CD4-positive, alpha-beta memory T cell (primary cell): Measurements from ENCODE around the gene TEX28. TPM values are rescaled to one million over a fixed set of nuclear protein-coding genes. Genes with fewer than 3 reads are reported as not detected.

Source experiments
- polyA plus RNA-seq, 2 donors: library from polyadenylated mRNA; unstranded; fragments of 300-500 nt; fragmentation: Illumina TruSeq; gene quantifications; one replicate each; pipeline ENCODE4 v1.2.3, GENCODE V29; 2021
- total RNA-seq, 2 experiments: library from RNA; stranded (reverse); gene quantifications; one replicate each; pipeline ENCODE4 v1.2.3, GENCODE V29; 2021

The TEX28 gene
- total and polyA plus RNA-seq, 4 experiments from 2014 or later, result not detected

Other genes with a start within 250 kb of the TEX28 start
- gene MECP2, start 197.4 kb downstream of the TEX28 start, total RNA-seq, result 100 to 1,000 TPM; 103 to 108 TPM
- 10 to 100 TPM in 1 of 2 donors, 1 to 10 TPM in 1; 9.5 to 26.5 TPM for gene MECP2, start 197.4 kb downstream of the TEX28 start, polyA plus RNA-seq
- gene OPN1LW, start 150.9 kb downstream of the TEX28 start, total RNA-seq, result not detected
- not detected for gene OPN1LW, start 150.9 kb downstream of the TEX28 start, polyA plus RNA-seq
- not detected for gene OPN1MW, start 112.5 kb downstream of the TEX28 start, total RNA-seq
- gene OPN1MW, start 112.5 kb downstream of the TEX28 start, polyA plus RNA-seq, result not detected
- not detected for gene OPN1MW2, start 75.4 kb downstream of the TEX28 start, total RNA-seq
- not detected for gene OPN1MW2, start 75.4 kb downstream of the TEX28 start, polyA plus RNA-seq
- not detected for gene OPN1MW3, start 37.5 kb downstream of the TEX28 start, total RNA-seq
- not detected for gene OPN1MW3, start 37.5 kb downstream of the TEX28 start, polyA plus RNA-seq
- gene TKTL1, start 671 bp upstream of the TEX28 start, total RNA-seq, result 1 to 10 TPM in 1 of 2 experiments, under 1 TPM in 1; 0.32 to 1.9 TPM
- 10 to 100 TPM; 19.3 to 44.1 TPM for gene TKTL1, start 671 bp upstream of the TEX28 start, polyA plus RNA-seq
- 100 to 1,000 TPM; 839 to 871 TPM for gene FLNA, start 79.5 kb upstream of the TEX28 start, total RNA-seq
- gene FLNA, start 79.5 kb upstream of the TEX28 start, polyA plus RNA-seq, result 100 to 1,000 TPM in 1 of 2 donors, 10 to 100 TPM in 1; 87.4 to 683 TPM
- 10 to 100 TPM; 84.3 to 88.7 TPM for gene EMD, start 84.2 kb upstream of the TEX28 start, total RNA-seq
- 10 to 100 TPM; 30.3 to 38.2 TPM for gene EMD, start 84.2 kb upstream of the TEX28 start, polyA plus RNA-seq
- gene RPL10, start 103.3 kb upstream of the TEX28 start, total RNA-seq, result 1,000 to 10,000 TPM; 5,157 to 5,386 TPM
- gene RPL10, start 103.3 kb upstream of the TEX28 start, polyA plus RNA-seq, result 1,000 to 10,000 TPM; 4,018 to 5,740 TPM
- 10 to 100 TPM; 25.3 to 26.3 TPM for gene DNASE1L1, start 114.1 kb upstream of the TEX28 start, total RNA-seq
- gene DNASE1L1, start 114.1 kb upstream of the TEX28 start, polyA plus RNA-seq, result 10 to 100 TPM; 14.0 to 16.2 TPM
- gene TAFAZZIN, start 116.4 kb upstream of the TEX28 start, total RNA-seq, result 100 to 1,000 TPM; 139 to 141 TPM
- gene TAFAZZIN, start 116.4 kb upstream of the TEX28 start, polyA plus RNA-seq, result 10 to 100 TPM; 47.3 to 48.2 TPM
- 10 to 100 TPM; 60.4 to 62.6 TPM for gene ATP6AP1, start 133.6 kb upstream of the TEX28 start, total RNA-seq
- 100 to 1,000 TPM; 114 to 149 TPM for gene ATP6AP1, start 133.6 kb upstream of the TEX28 start, polyA plus RNA-seq
- 100 to 1,000 TPM; 212 to 220 TPM for gene GDI1, start 142.0 kb upstream of the TEX28 start, total RNA-seq
- gene GDI1, start 142.0 kb upstream of the TEX28 start, polyA plus RNA-seq, result 10 to 100 TPM; 48.2 to 63.9 TPM
- gene FAM50A, start 149.0 kb upstream of the TEX28 start, total RNA-seq, result 10 to 100 TPM; 65.2 to 70.3 TPM
- 10 to 100 TPM; 35.6 to 68.1 TPM for gene FAM50A, start 149.0 kb upstream of the TEX28 start, polyA plus RNA-seq
- 10 to 100 TPM; 78.8 to 90.3 TPM for gene PLXNA3, start 163.2 kb upstream of the TEX28 start, total RNA-seq
- 1 to 10 TPM in 1 of 2 donors, under 1 TPM in 1; 0.29 to 1.2 TPM for gene PLXNA3, start 163.2 kb upstream of the TEX28 start, polyA plus RNA-seq
- gene LAGE3, start 184.2 kb upstream of the TEX28 start, total RNA-seq, result 10 to 100 TPM; 18.5 to 19.3 TPM
- 10 to 100 TPM; 46.0 to 58.0 TPM for gene LAGE3, start 184.2 kb upstream of the TEX28 start, polyA plus RNA-seq
- gene UBL4A, start 191.5 kb upstream of the TEX28 start, total RNA-seq, result 10 to 100 TPM; 33.2 to 41.3 TPM
- 10 to 100 TPM; 56.9 to 66.8 TPM for gene UBL4A, start 191.5 kb upstream of the TEX28 start, polyA plus RNA-seq
- gene SLC10A3, start 195.5 kb upstream of the TEX28 start, total RNA-seq, result 10 to 100 TPM; 22.5 to 23.7 TPM
- 10 to 100 TPM; 61.4 to 62.3 TPM for gene SLC10A3, start 195.5 kb upstream of the TEX28 start, polyA plus RNA-seq
- 10 to 100 TPM; 51.0 to 51.8 TPM for gene FAM3A, start 221.1 kb upstream of the TEX28 start, total RNA-seq
- gene FAM3A, start 221.1 kb upstream of the TEX28 start, polyA plus RNA-seq, result 10 to 100 TPM; 18.4 to 20.2 TPM